Astrocyte (in vitro differentiated cells and primary cell): ENCODE results near the gene RHBG. TPM values are rescaled to one million over a fixed set of nuclear protein-coding genes. Genes with fewer than 3 reads are reported as not detected.

Experiments
- DNase-seq: peaks from one replicate; pipeline ENCODE4 v3.0.0-alpha.2; 2010; ENCODE audit warnings: low read depth
- FAIRE-seq: peaks from 2 replicates; lab custom pipeline; 2011; peaks lifted over from hg19 to GRCh38; lab: Jason Lieb, UNC
- H2AFZ ChIP-seq: 2 replicates; pipeline ENCODE4 v1.6.0; 2012; ENCODE audit warnings: low read depth, low read length, inconsistent platforms
- H3K27ac ChIP-seq: 2 replicates; pipeline ENCODE4 v1.5.1; 2011; ENCODE audit warnings: low read depth, low read length, inconsistent platforms
- H3K27me3 ChIP-seq: 2 replicates; pipeline ENCODE4 v1.6.0; 2011; ENCODE audit warnings: low read length, inconsistent platforms; ENCODE audit not compliant: insufficient read depth
- H3K36me3 ChIP-seq: 2 replicates; pipeline ENCODE4 v1.5.1; 2011; ENCODE audit warnings: low read length, inconsistent platforms; ENCODE audit not compliant: insufficient read depth
- H3K4me1 ChIP-seq: 2 replicates; pipeline ENCODE4 v1.5.1; 2011; ENCODE audit warnings: low read length, inconsistent platforms; ENCODE audit not compliant: insufficient read depth
- H3K4me2 ChIP-seq: 2 replicates; pipeline ENCODE4 v1.6.0; 2012; ENCODE audit warnings: low read length, inconsistent platforms
- H3K4me3 ChIP-seq: 2 replicates; pipeline ENCODE4 v1.5.1; 2011; ENCODE audit warnings: low read depth, mild to moderate bottlenecking, low read length, inconsistent platforms; ENCODE audit not compliant: insufficient read depth
- H3K79me2 ChIP-seq: 2 replicates; pipeline ENCODE4 v1.6.0; 2012; ENCODE audit warnings: mild to moderate bottlenecking, low read length, inconsistent platforms; ENCODE audit not compliant: insufficient read depth
- H3K9ac ChIP-seq: 2 replicates; pipeline ENCODE4 v1.6.0; 2012; ENCODE audit warnings: mild to moderate bottlenecking, low read length, inconsistent platforms
- H3K9me3 ChIP-seq: 2 replicates; pipeline ENCODE4 v1.5.1; 2012; ENCODE audit warnings: low read depth, mild to moderate bottlenecking, low read length, inconsistent platforms; ENCODE audit not compliant: insufficient read depth
- H4K20me1 ChIP-seq: 2 replicates; pipeline ENCODE4 v1.6.0; 2012; ENCODE audit warnings: low read length, inconsistent platforms; ENCODE audit not compliant: insufficient read depth
- H3K27ac Mint-ChIP-seq: one replicate; pipeline ENCODE4 v1.8.0; 2021; ENCODE audit warnings: mild to moderate bottlenecking, mixed read lengths; ENCODE audit not compliant: unreplicated experiment
- H3K27me3 Mint-ChIP-seq: one replicate; pipeline ENCODE4 v1.8.0; 2021; ENCODE audit warnings: low read depth, mixed read lengths; ENCODE audit not compliant: unreplicated experiment
- H3K36me3 Mint-ChIP-seq: one replicate; pipeline ENCODE4 v1.8.0; 2021; ENCODE audit warnings: low read depth, mixed read lengths; ENCODE audit not compliant: unreplicated experiment
- H3K4me1 Mint-ChIP-seq: one replicate; pipeline ENCODE4 v1.8.0; 2021; ENCODE audit warnings: low read depth, mixed read lengths; ENCODE audit not compliant: unreplicated experiment
- H3K4me3 Mint-ChIP-seq: one replicate; pipeline ENCODE4 v1.8.0; 2021; ENCODE audit warnings: mild to moderate bottlenecking, moderate library complexity, mixed read lengths; ENCODE audit not compliant: unreplicated experiment
- H3K9me3 Mint-ChIP-seq: one replicate; pipeline ENCODE4 v1.8.0; 2021; ENCODE audit warnings: mild to moderate bottlenecking, mixed read lengths; ENCODE audit not compliant: unreplicated experiment
- CTCF ChIP-seq: IDR thresholded peaks from 2 replicates; pipeline ENCODE4 v1.5.1; 2011; ENCODE audit warnings: low read depth, mild to moderate bottlenecking, inconsistent platforms, low read length, moderate library complexity; ENCODE audit not compliant: insufficient read depth
- EZH2 ChIP-seq: IDR thresholded peaks from 2 replicates; pipeline ENCODE4 v1.6.1; 2012; ENCODE audit warnings: mild to moderate bottlenecking, low read length, inconsistent platforms; ENCODE audit not compliant: insufficient read depth
- total RNA-seq: library from RNA; stranded (reverse); gene quantifications from 2 replicates; pipeline ENCODE4 v1.2.1, GENCODE V29; 2021

RHBG gene
- total RNA-seq, 1 donor from 2014 or later: not detected

- Histone ChIP-seq H4K20me1 (peaks cover 41% of the 10 kb centered on the region), H2AFZ (peak within 1 kb of the TSS; percentile 98), H3K9me3 (no peaks in the 10 kb centered on the region), H3K4me1 (peaks cover 17% of the 10 kb centered on the region), H3K9ac (peak within 1 kb of the TSS; percentile 91), H3K27ac (peak within 1 kb of the TSS; percentile 76), H3K36me3 (peaks cover 24% of the 10 kb centered on the region), H3K27me3 (peaks cover 2% of the 10 kb centered on the region), H3K79me2 (peaks cover 46% of the 10 kb centered on the region), H3K4me2 (peak within 1 kb of the TSS; percentile 86), H3K4me3 (peak within 1 kb of the TSS; percentile 93)
- Mint-ChIP-seq H3K4me1 (peaks cover 1% of the 10 kb centered on the region), H3K36me3 (peaks cover 10% of the 10 kb centered on the region), H3K9me3 (peaks cover 2% of the 10 kb centered on the region), H3K27ac (peak within 1 kb of the TSS; percentile 95), H3K4me3 (peak within 1 kb of the TSS; percentile 100), H3K27me3 (peaks cover 3% of the 10 kb centered on the region)
- FAIRE-seq: peak; percentile 89
- TF ChIP-seq EZH2 (no peak), CTCF (no peak)
- DNase-seq: peak; percentile 100
Observed at GRCh38 chr1:156338180-156338976, 30.6 kb upstream of the RHBG start, which contains the start of the genes CCT3 and TSACC. TSS of gene CCT3 (minus strand) at chr1:156338292. CDS start at chr1:156338184, 108 bp downstream. TSS of gene TSACC (plus strand) at chr1:156338526. CDS start at chr1:156339758, 1,232 bp downstream.

GRCh38 chr1:156342166-156342955, 26.6 kb upstream of the RHBG start:
- H3K9ac ChIP-seq: no peak overlapping the region

More at GRCh38 chr1:156342166-156342955, 26.6 kb upstream of the RHBG start:
- Mint-ChIP-seq H3K4me1 (peaks cover 3% of the 10 kb centered on the region), H3K36me3 (no peaks in the 10 kb centered on the region), H3K9me3 (peaks cover 2% of the 10 kb centered on the region), H3K27ac (peak overlapping the region; percentile 5), H3K27me3 (peaks cover 6% of the 10 kb centered on the region), H3K4me3 (no peak overlapping the region)
- DNase-seq: no peak
- peaks cover 8% of the 10 kb centered on the region for H3K79me2 ChIP-seq
- no peak for FAIRE-seq
- TF ChIP-seq CTCF: no peak
- TF ChIP-seq EZH2: no peak
- peaks cover 8% of the 10 kb centered on the region for H3K4me1 ChIP-seq
- H3K9me3 ChIP-seq: no peaks in the 10 kb centered on the region
- H3K36me3 ChIP-seq: no peaks in the 10 kb centered on the region
- H3K4me3 ChIP-seq: no peak overlapping the region
- no peak overlapping the region for H3K27ac ChIP-seq
- peaks cover 3% of the 10 kb centered on the region for H4K20me1 ChIP-seq
- peaks cover 6% of the 10 kb centered on the region for H3K27me3 ChIP-seq
- no peak overlapping the region for H2AFZ ChIP-seq
- H3K4me2 ChIP-seq: no peak overlapping the region
